ENCODE results near the gene SH3PXD2A. TPM values are rescaled to one million over a fixed set of nuclear protein-coding genes. Genes with fewer than 3 reads are reported as not detected.
A peak's percentile ranks its signal among the peaks of the same experiment; 100 is the strongest.
"Not testable (repeated sequence)": the region's sequence is repeated elsewhere in the genome, so short reads cannot be mapped to it uniquely, and the experiment has no call there.

The SH3PXD2A gene
- total RNA-seq, 2 donors from 2014 or later, result 8.7 to 13.7 TPM

DNA sequence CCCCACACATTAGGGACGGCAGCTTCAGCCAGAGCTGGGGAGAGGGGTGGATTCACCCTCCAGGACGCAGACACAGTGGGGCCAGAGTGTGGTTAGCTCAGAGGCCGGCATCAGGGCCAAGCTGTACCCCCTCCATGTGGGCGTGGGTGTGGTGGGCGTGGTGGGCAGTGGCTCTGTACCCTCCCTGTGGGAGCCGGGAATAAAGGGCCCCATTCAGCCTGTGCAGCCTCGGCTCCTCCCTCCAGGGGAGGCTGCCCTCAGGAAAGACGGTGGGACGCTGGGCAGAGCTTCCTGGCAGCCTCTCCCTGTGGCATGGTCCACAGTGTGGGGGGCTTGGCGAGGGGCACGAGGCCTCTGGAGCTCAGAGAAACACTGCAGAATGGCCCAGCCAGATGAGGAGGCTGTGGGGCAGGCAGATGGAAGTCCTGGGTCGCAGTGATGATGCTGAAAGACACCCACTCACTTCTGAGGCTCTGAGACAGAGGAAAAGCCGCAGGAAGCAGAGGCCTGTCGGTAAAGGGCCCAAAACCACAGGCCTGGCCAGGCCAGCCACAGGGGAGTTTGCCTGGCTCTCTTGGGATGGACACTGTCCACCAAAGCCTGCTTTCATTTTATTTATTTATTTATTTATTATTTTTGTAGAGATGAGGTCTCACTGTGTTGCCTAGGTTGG, 108.0 kb downstream of the SH3PXD2A start:
- ATAC-seq, result no peak
- Mint-ChIP-seq H3K36me3 (peaks cover 0 to 3% of the 10 kb centered on the region in 2 donors), H3K9me3 (peaks cover 0 to 3% of the 10 kb centered on the region in 2 donors), H3K27ac (peak overlapping the region in 1 of 2 donors; percentile 62)
- no peak for DNase-seq (ENCODE audit: low spot score in 2 of 2)

DNA sequence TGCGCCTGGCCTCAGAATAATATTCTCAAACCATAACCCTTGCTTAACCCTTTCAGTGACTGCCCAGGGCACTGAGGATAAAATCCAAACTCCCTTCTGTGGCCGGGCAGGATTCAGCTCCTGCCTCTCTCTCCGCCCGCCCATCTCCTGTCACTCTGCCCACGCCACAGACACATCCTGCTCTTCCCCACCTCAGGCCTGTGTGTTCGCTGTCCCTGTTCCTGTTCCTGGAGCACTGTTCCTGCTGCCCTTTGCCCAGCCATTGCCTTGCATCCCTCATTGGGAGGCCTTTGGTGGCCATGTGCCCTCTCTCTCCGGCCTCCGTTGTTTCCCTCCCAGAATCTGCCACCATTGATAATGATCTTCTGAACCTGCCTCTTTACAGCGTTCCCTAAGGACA, 108.8 kb downstream of the SH3PXD2A start:
- H3K36me3 Mint-ChIP-seq, result no peaks in the 10 kb centered on the region
- ATAC-seq (no peak), DNase-seq (ENCODE audit: low spot score in 2 of 2) (no peak)
- no peaks in the 10 kb centered on the region for H3K9me3 Mint-ChIP-seq
- peak overlapping the region in 1 of 2 donors; percentile 62 for H3K27ac Mint-ChIP-seq

DNA sequence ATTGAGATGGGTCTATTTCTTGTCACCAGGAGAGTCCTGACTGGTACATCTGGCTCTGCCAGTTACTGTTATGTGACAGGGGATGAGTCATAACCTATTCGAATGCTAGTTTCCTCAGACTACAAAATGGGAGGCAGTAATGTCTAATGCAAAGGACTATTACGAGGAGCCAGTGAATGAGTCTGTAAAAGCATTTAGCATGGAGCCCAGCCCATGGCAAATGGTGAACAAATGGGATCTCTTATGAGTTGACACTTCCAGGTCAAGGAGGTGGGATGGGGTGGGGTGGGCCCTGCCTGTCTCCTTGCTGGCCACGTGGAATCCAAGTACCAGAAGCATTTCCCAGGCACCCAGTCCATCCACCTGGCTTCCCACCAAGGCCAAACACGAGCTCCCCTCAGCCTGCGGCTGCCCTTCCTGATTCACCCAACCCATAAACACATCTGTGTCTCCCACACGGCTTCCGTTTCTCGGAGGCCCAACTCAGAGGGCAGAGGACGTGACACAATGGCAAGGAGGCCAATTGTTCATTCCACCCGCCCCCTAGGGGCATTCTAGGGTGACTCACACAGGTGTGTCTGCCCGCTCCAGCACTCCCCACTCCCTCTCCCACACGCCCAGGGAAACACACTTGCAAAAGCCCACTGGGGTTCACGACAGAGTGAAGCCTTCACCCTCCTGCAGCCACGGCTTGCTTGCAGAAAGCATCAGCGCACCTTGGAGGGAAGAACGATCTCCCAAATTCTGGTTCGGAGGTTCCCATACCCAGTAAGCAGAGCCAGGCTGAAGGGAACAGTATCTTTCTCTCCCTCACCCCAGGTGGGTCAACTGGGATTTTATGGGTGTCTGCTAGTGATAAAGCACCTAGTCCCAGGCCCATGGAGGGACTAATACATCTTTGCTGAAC, 109.8 kb downstream of the SH3PXD2A start:
- Mint-ChIP-seq H3K9me3 (no peaks in the 10 kb centered on the region), H3K27ac (peak overlapping the region in 1 of 2 donors; percentile 44)
- DNase-seq (ENCODE audit: low spot score in 2 of 2), result peak; percentile 32 to 65

DNA sequence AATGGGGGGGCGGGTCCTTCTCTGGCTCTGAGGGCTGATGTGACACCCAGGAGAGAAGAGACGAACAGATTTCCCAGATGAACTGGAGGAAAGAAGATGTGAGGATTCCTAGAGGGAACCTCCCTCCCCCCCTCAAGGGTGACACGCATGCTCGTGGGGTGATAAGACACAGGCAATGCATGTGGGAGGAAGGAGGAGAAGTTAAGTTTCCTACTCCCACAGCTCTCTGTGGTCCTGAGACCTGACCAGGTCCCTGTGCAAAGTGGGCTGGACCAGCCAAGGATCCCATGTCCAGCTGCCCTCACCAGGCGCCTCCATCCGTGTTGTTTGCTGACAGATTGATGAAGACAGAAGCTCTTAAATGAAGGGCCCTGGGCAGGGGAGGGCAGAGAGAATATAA, 112.6 kb downstream of the SH3PXD2A start:
- Mint-ChIP-seq H3K36me3 (no peaks in the 10 kb centered on the region), H3K27ac (peak overlapping the region in 1 of 2 donors; percentile 3), H3K9me3 (no peaks in the 10 kb centered on the region)
- DNase-seq (ENCODE audit: low spot score in 2 of 2) (no peak), ATAC-seq (no peak)

More for the DNA sequence above, 109.8 kb downstream of the SH3PXD2A start:
- peak; percentile 77 to 81 for ATAC-seq
- no peaks in the 10 kb centered on the region for H3K36me3 Mint-ChIP-seq

DNA sequence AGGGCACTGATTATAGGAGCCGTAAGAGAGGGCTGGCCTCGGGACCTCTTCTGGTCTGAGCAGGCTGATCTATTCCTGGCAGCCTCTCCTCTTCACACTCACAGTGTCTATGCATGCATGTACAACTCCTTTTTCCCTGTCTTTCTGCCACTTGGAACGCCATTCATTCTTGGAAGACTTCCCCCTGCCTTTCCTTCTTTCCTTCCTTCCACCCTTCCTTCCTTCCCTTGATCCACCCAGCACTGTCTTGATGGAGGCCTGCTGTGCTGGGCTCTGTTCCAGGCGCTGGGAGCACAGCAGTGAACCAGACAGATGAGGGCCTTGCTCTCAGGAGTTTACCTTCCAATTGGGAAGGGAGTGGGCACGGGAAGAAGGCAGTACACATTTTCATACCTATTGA, 114.8 kb downstream of the SH3PXD2A start:
- Mint-ChIP-seq H3K36me3 (no peaks in the 10 kb centered on the region), H3K9me3 (no peaks in the 10 kb centered on the region), H3K27ac (no peak overlapping the region)
- no peak for ATAC-seq
- DNase-seq (ENCODE audit: low spot score in 2 of 2), result no peak

DNA sequence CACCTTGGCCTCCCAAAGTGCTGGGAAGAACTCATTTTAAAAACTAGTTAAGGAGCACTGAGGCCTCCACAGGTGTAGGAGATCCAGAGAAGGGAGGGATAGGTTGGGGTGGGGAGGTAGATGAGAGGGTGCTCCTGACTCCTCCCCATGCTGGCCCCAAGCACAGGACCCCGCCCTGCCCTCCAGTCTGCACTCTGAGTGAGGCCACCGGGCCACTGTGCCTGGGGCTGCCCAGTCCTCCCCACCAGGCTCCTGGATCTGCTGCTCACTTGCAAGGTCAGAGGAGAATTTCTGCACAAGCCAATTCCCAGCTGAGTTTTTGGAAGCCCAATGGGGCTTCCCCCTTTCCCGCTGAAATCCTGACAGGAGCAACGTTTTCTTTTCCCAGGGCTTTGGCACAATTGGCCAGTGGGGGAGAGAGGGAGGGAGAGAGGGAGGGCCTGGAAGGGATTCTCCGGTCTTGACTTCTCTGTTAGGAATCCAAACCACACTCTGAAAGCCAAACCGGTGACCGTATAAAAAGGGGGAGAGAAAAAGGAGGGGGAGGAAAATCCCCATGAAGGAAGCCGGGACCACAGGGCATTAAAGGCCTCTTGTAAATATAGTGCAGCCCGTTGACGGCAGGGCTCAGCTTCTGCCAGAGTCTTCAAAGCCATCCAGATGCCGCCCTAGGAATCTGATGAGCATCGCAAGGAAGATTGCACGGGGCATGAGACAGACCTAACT, 116.2 kb downstream of the SH3PXD2A start:
- DNase-seq (ENCODE audit: low spot score in 2 of 2) (no peak), ATAC-seq (no peak)
- Mint-ChIP-seq H3K9me3 (no peaks in the 10 kb centered on the region), H3K27ac (no peak overlapping the region), H3K36me3 (no peaks in the 10 kb centered on the region)

DNA sequence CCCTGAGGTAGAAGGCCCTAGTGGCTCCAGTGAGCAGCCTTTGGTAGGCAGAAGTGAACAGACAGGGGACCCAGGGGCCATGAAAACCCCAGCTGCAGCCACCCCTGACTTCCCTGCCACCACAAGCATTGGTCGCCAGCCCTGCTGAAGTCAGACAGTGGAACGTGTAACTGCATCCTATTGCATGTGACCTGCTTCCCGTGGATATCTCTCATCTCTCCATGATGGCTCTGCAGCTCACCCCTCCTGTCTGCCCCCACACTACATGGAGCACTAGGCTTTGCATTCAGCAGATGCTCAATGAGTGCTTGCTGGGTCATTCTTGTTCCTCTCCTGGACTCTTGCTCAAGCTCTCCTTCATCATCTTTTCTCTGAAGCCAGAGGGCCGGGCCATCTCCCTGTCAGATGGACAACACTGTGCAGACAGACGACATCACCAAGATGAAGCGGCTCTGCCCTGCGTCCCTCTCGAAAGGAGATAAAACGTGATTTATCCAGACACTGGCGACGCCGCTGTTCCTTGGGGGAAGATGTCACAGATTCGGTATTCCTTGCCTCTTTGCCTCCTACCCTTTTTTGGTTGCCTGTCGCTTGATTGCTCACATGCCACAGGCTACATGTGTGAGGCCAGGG, 117.5 kb downstream of the SH3PXD2A start:
- Mint-ChIP-seq H3K27ac (no peak overlapping the region), H3K9me3 (no peaks in the 10 kb centered on the region), H3K36me3 (no peaks in the 10 kb centered on the region)
- no peak for DNase-seq (ENCODE audit: low spot score in 2 of 2)
- no peak for ATAC-seq

DNA sequence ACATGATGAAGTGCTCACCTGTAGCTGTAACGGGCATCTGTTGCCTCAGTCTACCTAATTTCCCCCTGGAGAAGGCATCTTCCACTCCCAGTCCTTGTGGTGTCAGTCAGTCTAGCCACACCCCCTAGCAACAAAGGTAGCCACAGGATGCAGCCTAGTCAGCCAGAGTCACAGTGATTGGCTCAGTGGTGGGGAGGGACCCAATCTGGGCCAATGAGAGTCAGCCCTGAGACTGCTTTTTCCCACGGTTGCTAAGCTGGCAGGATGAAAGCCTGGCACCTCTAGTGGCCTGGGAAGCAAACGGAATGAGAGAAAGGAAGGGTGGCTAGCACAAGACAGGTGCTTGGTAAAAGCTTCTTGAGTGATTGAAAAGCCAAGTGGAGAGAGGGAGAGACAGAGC, 118.6 kb downstream of the SH3PXD2A start:
- ATAC-seq (peak; percentile 34 to 65), DNase-seq (ENCODE audit: low spot score in 2 of 2) (no peak)
- Mint-ChIP-seq H3K27ac (no peak overlapping the region), H3K36me3 (no peaks in the 10 kb centered on the region), H3K9me3 (no peaks in the 10 kb centered on the region)

DNA sequence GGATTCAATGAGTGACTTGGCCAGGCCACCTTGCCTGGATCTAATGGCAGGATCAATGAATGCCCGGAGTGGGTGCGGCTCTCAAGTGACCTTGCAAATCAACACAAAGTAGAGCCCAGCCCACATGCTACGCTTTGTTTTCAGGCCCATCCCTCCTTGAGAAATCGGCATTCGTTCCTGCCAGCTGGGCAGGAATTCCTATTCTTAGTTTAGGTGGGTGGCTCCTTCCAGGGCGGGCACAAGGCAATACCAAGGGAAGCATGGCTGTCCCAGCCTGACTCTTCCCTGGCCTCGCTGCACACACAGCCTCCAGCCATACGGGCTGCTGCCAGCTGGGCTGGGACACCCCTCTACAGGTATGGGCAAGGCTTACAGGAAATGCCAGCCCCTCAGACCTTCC, 119.3 kb downstream of the SH3PXD2A start:
- no peaks in the 10 kb centered on the region for H3K36me3 Mint-ChIP-seq
- no peaks in the 10 kb centered on the region for H3K9me3 Mint-ChIP-seq
- ATAC-seq (no peak), DNase-seq (ENCODE audit: low spot score in 2 of 2) (no peak)
- no peak overlapping the region for H3K27ac Mint-ChIP-seq

DNA sequence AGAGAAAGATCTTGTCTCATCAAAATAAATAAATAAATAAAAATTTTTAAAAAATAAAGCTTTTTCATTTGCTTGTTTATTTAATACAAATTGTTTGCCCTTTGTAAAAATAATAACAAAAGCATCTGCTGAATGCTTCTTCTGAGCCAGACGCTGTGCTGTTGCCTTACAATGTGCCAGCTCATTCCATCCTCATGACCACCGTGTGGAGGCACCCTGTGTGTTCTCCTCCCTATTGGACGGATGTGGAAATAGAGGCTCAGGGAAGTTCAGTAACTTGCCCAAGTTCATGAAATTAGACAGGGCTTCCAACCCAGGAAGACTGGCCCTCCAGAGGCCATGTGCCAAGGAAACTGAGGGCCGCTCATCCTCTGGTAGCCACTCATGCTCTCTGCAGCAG, 120.6 kb downstream of the SH3PXD2A start:
- ATAC-seq, result no peak
- H3K9me3 Mint-ChIP-seq, result no peaks in the 10 kb centered on the region
- no peak for DNase-seq (ENCODE audit: low spot score in 2 of 2)
- H3K36me3 Mint-ChIP-seq, result no peaks in the 10 kb centered on the region
- no peak overlapping the region for H3K27ac Mint-ChIP-seq

DNA sequence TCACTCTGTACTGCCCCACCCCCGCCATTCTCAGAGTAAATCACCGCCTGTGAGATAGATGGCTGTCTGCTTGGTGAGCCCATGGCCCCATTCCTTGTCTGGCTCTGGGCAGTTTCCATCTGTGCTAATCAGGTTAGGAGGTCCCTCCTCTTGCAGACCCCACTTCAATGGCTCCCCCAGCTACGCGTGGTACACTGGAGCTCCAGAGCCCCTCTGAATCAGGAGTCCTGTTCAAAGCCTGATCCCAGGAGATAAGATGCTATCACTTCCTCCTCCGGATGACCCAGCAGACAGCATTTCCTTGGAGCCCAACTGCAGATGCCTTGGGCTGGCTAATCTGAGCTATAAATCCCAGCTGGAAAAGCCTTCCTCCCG, 122.3 kb downstream of the SH3PXD2A start:
- H3K36me3 Mint-ChIP-seq, result no peaks in the 10 kb centered on the region
- no peak for ATAC-seq
- no peaks in the 10 kb centered on the region for H3K9me3 Mint-ChIP-seq
- no peak overlapping the region for H3K27ac Mint-ChIP-seq
- no peak for DNase-seq (ENCODE audit: low spot score in 2 of 2)

DNA sequence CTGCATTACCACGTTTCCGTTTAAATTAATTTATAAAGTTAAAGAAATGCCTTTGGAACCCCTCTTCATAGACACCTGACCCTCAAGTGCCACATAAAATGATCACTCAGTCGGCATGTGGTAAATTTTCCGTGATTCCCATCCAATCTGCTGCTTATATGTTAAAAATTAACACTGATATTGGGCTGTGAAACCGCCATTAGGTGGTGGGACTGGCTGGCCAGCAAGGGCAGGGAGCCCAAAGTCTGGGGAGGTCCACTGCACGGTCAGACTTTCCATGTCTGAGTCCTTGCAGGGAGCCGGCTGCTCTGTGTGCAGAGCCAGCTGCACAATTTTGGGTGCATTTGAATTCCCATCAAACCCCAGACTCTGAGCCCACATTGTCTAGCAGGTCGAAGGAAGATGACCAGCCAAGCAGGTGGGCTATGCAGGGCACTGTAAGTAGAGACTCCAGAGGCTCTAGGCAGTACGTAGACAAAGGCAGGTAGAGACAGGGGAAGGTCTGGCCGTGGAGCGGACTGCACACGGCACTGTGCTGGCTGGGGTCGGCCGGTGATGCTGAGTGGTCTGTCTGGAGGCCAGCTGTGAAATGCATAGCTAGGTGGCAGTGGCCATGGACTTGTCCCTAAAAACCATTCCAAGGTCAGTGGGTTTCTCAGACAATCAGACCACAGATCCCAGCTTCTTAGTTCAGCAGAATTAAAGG, 122.9 kb downstream of the SH3PXD2A start:
- no peak for DNase-seq (ENCODE audit: low spot score in 2 of 2)
- ATAC-seq, result no peak
- H3K27ac Mint-ChIP-seq, result no peak overlapping the region
- no peaks in the 10 kb centered on the region for H3K9me3 Mint-ChIP-seq
- H3K36me3 Mint-ChIP-seq, result no peaks in the 10 kb centered on the region

DNA sequence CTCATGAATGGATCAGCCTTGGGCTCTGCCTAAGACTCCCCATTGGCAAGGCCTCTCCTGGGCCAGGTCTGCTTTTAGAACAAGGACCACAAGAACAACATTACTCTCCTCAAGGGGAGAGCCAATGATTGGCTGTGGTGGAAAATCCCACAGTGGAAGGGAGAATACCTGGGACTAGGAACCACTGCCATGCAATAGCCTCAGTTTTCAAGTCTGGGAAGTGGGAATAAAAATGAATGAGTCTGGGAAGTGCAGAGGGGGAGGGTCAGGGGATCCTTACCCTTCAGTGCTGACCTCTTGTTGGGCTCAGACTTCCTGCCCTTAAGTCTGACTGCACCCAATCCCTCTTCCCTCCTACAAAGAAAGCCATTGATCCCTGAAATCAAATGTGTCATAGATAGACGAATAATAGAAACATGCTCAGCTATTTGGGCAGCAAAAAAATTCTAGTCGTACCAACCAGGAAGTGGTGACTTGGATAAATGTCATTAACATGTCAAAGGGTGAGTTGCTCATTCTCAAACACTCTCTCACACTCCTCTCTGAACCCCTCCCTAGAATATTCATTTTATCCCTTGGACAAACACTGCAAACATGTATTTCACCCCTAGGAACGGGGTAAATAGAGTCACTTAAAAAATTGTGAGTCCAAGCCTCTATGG, 123.6 kb downstream of the SH3PXD2A start:
- Mint-ChIP-seq H3K9me3 (no peaks in the 10 kb centered on the region), H3K27ac (no peak overlapping the region), H3K36me3 (no peaks in the 10 kb centered on the region)
- no peak for ATAC-seq
- DNase-seq (ENCODE audit: low spot score in 2 of 2), result no peak

DNA sequence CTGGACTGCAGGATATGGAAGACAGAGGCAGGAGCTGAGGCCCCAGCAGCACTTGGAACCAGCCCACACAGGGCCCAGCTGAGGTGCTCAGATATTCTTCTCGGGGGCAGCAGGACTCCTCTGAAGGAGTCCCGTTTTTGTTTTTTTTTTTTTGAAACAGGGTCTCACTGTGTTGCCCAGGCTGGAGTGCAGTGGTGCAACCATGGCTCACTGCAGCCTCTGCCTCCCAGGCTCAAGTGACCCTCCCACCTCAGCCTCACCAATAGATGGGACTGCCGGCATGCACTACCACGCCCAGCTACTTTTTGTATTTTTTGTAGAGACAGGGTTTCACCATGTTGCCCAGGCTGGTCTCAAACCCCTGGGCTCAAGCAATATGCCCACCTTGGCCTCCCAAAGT, 124.3 kb downstream of the SH3PXD2A start:
- not testable (repeated sequence) for ATAC-seq; H3K9me3 Mint-ChIP-seq; DNase-seq (ENCODE audit: low spot score in 2 of 2); H3K36me3 Mint-ChIP-seq
- peak overlapping the region; percentile 61 to 74 for H3K27ac Mint-ChIP-seq

DNA sequence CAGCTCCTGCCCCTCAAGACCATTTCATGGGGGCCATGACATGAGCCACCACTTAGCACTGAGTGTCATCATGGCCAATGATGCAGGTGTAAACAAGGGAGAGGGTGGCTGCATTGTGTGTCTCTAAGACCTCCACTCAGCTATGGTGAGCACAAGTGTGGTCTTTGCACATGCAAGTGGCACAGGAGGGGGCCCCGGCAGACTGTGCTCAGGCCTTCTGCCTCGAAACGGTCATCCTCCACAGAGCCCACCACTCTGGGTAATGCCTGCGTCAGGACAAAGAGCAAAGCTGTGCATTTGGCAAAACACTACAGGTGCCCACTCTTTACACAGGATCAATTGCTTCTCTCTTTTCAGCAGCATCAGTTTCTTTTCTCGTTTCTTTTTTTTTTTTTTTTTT, 125.5 kb downstream of the SH3PXD2A start:
- Mint-ChIP-seq H3K27ac (no peak overlapping the region), H3K36me3 (no peaks in the 10 kb centered on the region), H3K9me3 (no peaks in the 10 kb centered on the region)
- no peak for DNase-seq (ENCODE audit: low spot score in 2 of 2)
- no peak for ATAC-seq

Measured in activated naive CD4-positive, alpha-beta T cell treated with anti-CD3 and anti-CD28 coated beads, Interleukin-2, amount 50 U/mL, for 72 hours (primary cell).